HG03064 (cell line): ENCODE measurements around the gene CES2.
A peak's percentile ranks its signal among the peaks of the same experiment; 100 is the strongest.
"Not testable (repeated sequence)": the region's sequence is repeated elsewhere in the genome, so short reads cannot be mapped to it uniquely, and the experiment has no call there.

Experiments
- ATAC-seq: cut with Tn5 transposase; IDR thresholded peaks from one replicate; pipeline ENCODE4 v1.9.1; 2021; ENCODE audit warnings: low read depth; ENCODE audit not compliant: unreplicated experiment

The CES2 gene

GRCh38 chr16:66950437-66950836, 15.1 kb downstream of the CES2 start:
- ATAC-seq: no peak

DNA sequence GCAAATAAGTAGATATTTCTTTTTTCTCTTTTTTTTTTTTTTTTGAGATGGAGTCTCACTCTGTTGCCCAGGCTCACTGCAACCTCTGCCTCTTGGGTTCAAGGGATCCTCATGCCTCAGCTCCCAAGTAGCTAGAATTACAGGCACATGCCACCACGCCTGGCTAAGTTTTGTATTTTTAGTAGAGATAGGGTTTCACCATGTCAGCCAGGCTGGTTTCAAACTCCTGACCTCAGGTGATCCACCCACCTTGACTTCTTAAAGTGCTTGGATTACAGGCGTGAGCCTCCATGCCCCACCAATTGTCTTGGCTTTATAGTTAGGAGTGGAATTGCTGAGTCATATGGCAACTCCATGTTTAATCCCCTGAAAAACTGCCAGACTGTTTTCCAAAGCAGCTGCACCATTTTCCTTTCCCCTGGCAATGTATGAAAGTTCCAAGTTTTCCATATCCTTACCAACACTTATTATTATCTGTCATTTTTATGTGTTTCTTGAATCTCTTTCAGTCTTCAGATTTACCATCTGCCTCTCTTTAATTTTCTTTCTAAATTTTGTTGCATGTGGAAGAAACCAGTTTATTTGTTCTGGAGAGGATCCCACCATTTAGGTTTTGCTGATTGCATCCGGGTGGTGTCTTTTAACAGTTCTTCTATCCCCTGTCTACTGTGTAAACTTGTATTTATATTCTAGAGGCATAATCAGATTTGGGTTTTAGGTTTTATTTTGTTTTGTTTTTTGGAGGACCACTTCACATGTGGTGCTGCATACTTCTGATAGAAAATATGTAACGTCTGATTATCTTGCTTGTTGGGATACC, 15.9 kb downstream of the CES2 start:
- no peak for ATAC-seq

- no peak for ATAC-seq
Observed at GRCh38 chr16:66952430-66953110, 17.3 kb downstream of the CES2 start.

DNA sequence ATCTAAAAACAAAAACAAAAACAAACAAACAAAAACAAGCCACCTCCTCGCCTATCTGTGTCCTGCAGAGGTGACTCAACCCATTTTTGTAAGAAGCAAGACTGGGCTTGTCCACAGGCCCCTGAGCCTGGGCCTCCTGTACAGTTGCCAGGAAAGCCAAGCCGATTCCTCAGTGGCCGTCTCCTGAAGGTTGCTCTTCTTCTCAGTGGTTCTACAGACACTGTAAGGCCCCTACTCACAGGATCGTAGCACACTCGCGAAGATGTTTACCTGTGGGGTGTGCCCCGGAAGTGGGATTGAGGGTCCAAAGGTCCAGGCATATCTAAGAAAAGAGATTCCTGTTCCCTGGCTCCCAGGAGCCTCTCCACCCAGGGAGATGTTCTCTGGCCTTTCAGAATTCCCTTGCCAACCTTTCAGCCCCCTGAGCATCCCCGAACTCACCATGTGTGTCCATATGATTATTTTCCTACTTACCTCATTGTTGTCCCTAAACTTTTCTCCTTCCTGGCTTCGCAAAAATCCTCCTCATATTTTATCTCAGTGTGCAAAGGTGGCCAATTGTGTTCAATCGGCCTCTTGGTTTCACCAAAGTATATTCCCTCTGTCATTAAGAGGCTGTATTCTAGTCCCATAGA, 18.3 kb downstream of the CES2 start:
- no peak for ATAC-seq

DNA sequence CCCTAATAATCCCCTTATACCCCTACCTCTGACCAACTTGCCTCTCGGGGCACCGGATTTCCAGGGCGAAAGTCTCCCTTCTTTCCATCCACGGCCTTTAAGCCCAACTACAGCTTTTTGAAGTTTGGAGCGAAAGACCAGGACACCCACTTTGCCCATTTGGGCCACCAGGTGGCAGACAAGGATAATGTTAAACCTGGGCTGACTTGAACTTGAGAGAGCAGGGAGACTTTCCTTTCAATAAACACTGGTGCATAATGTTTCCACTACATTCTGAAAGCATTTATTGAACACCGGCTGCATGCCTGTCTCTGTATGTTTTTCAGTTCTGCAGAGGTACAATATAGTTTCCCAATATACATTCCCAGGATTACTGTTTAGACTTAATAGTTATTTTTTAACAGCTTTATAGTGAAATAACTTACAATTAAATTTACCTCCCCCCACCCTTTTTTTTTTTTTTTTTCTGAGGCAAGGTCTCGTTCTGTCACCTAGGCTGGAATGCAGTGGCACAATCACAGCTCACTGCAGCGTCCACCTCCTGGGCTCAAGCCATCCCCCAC, 18.9 kb downstream of the CES2 start:
- ATAC-seq: no peak

DNA sequence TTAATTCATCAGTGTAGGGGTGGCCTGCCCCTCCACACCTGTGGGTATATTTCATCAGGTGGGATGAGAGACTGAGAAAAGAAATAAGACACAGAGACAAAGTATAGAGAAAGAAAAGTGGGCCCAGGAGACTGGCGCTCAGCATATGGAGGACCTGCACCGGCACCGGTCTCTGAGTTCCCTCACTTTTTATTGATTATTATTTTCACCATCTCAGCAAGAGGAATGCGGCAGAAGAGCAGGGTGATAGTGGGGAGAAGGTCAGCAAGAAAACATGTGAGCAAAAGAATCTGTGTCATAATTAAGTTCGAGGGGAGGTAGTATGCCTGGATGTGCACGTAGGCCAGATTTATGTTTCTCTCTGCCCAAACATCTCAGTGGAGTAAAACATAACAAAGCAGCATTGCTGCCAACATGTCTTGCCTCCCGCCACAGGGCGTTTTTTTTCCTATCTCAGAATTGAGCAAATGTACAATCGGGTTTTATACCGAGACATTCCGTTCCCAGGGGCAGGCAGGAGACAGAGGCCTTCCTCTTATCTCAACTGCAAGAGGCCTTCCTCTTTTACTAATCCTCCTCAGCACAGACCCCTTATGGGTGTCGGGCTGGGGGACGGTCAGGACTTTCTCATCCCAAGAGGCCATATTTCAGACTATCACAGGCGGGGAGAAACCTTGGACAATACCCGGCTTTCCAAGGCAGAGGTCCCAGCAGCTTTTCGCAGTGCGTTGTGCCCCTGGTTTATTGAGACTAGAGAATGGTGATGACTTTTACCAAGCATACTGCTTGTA, 20.2 kb downstream of the CES2 start:
- not testable (repeated sequence) for ATAC-seq

- ATAC-seq: not testable (repeated sequence)
Observed at GRCh38 chr16:66956154-66956457, 20.8 kb downstream of the CES2 start.

- no peak for ATAC-seq
Observed at GRCh38 chr16:66958857-66959703, 23.8 kb downstream of the CES2 start.

- ATAC-seq: no peak
Observed at GRCh38 chr16:66959704-66960161, 24.4 kb downstream of the CES2 start.

DNA sequence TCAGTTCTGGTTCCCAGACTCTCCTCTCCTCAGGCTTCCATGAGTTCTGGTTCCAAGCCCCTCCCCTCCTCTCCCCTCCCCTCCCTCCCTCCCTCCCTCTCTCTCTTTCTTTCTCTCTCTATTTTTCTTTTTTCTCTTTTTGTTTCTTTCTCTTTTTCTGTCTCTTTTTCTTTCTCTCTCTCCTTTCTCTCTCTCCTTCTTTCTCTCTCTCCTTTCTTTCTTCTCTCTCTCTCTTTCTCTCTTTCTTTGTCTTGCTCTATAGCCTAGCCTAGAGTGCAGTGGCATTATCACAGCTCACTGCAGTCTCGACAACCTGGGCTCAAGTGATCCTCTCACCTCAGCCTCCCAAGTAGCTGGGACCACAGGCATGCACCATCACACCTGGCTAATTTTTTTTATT, 25.0 kb downstream of the CES2 start:
- ATAC-seq: no peak

- peak; percentile 63 for ATAC-seq
Observed at GRCh38 chr16:66961065-66961744, 25.9 kb downstream of the CES2 start, which contains the start of gene CES3. CES3 (plus strand) TSS chr16:66961266; CDS start chr16:66961308, 42 bp downstream.

GRCh38 chr16:66961914-66962313, 26.6 kb downstream of the CES2 start:
- ATAC-seq: no peak

- no peak for ATAC-seq
Observed at GRCh38 chr16:66964049-66964448, 28.7 kb downstream of the CES2 start.

DNA sequence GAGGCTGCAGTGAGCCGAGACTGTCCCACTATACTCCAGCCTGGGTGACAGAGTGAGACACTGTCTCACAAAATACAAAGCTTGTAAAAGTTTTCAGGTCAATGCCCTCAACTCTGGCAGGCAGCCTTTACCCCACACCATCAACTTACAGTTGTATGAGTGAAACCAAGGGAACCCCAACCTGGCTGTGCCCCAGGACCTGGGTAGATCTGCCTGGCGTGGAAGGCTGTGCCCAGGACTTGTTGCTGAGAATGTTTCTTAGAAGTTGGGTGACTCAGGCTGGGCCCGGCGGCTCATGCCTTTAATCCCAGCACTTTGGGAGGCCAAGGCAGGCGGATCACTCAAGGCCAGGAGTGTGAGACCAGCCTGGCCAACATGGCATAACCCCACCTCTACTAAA, 33.5 kb downstream of the CES2 start:
- ATAC-seq: no peak

- ATAC-seq: no peak
Observed at GRCh38 chr16:66970775-66971720, 35.7 kb downstream of the CES2 start.

GRCh38 chr16:66972983-66973382, 37.7 kb downstream of the CES2 start:
- no peak for ATAC-seq

- no peak for ATAC-seq
Observed at GRCh38 chr16:66973716-66974115, 38.4 kb downstream of the CES2 start.
